HG02870 (cell line): Measurements from ENCODE around the gene RNF150.
"Not testable (repeated sequence)": the region's sequence is repeated elsewhere in the genome, so short reads cannot be mapped to it uniquely, and the experiment has no call there.

Experiments used
- ATAC-seq: cut with Tn5 transposase; IDR thresholded peaks from one replicate; pipeline ENCODE4 v1.9.1; 2021; ENCODE audit warnings: mild to moderate bottlenecking, moderate library complexity; ENCODE audit not compliant: unreplicated experiment

The RNF150 gene

DNA sequence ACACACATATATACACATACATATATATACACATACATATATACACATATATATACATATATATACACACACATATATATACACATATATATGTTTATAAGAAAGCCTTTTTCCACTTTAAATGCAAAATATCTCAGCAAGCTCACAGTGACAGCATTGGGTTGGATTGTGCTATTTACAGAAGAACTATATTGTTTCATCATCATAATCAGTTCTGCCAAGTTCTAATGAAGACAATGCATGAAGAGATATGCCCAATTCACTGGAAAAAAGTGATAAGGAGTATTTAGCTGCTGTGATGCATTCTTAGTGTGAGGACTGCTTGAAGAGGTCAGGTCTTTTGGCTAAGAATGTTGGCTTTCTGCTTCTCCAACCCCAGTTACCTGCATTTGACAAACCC is 54.4 kb downstream of the RNF150 start:
- no peak for ATAC-seq

DNA sequence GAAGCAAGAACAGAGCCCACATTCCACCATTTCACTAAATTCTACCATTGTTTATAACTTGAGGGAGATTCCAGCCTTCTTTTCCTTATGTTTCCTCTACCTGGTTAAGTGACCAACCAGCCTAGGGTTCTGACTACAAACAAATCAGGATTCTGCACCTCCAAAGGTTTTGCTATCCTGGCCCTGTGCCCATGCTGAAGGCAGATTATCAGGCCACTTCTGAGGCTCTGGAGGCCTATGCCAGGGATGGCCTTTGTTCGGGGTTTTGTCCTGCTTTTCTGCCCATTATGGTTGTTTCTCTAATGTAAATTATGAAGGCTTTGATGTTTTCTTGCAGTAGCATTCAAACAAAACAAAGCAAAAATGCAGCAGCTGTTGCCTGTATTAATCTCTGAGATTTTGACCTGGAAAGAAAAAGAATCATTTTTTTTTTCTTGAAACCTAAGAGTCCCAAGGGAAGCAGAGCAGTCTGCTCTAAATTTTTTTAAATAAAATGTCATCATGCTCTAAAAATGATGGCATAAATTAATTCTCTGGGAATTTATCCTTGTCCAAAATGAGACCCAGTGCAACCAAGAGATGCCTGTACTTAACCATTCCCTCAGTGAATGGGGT is 55.6 kb downstream of the RNF150 start:
- no peak for ATAC-seq

DNA sequence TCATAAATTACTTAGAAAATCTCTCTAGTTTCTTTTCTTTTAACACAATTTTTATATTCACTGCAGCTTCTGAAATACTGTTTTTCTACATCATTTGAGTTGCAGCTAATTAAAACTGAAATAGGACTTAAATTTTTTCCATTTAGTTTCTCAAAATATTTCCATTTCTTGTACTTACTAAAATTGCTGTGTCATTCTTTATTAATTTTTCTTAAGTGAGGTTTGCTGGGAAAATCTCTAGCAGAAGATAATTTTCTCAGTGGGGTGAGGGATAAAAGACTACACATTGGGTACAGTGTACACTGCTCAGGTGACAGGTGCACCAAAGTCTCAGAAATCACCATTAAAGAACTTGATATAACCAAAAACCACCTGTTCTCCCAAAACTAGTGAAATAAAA is 57.7 kb downstream of the RNF150 start:
- no peak for ATAC-seq

DNA sequence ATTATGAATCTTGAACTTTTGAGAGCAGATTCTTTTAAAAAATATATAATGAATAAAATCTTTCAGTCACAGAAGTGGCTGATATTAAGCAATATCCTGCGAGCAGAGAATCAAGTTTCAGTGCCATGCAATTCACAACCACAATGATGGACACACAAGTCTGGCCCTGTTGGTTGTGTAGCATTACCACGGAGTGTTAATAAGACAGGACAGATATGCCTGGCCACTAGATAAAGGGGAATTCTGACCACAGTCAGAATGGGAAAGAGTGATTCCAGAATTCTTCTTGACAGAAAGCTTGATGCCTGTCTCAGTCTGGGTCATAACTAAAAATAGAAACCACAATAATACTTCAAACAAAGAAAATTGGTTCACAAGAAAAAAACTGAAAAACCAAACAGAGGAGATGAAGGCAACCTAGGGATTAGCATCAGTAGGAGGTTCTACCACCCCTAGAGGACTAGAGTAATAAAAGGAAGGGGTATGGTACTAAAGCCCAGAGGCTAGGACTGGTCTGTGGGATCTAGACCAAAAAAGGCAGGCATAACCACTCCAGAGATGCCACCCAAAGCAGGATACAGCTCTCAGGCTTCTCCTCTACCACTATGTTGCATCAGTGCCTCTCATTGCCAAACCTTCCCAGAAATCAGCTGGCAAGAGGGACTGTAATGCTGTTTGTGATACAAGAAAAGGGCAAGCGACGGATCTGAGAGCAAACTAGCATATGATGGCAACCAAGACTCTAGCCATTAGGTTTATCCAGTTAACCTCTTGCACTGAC is 59.0 kb downstream of the RNF150 start:
- ATAC-seq: no peak

DNA sequence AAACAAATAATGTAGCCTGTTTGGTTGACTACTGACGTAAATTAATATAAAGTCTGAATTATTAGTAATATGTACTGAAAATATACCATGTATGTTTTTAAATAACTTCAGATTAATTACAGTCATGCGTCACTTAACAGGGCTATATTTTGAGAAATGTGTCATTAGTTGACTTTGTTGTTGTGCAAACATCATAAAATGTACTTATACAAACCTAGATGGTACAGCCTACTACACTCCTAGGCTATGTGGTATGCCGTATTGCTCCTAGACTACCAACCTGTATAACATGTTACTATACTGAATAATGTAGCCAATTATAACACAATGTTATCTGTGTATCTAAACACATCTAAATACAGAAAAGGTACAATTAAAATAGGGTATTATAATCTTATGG is 66.6 kb downstream of the RNF150 start:
- no peak for ATAC-seq

DNA sequence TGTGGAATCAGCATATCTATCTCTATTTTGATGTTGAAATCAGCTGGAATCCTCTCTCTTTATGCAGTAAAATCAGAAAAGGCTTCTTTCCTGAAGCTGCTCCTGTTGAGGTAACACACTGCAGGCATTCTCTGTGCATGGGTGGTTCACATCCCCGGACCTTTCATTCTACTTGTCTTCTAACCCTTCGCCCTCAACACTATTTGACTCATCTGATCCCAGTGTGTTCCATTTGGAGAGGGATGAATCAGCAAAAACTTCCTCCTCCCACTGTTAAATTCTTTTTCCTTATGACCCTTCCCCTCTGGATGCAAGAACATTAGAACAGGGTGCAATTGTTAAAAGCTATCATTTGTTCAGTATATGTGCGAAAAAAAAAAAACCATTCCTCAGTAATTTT is 67.4 kb downstream of the RNF150 start:
- ATAC-seq: no peak

DNA sequence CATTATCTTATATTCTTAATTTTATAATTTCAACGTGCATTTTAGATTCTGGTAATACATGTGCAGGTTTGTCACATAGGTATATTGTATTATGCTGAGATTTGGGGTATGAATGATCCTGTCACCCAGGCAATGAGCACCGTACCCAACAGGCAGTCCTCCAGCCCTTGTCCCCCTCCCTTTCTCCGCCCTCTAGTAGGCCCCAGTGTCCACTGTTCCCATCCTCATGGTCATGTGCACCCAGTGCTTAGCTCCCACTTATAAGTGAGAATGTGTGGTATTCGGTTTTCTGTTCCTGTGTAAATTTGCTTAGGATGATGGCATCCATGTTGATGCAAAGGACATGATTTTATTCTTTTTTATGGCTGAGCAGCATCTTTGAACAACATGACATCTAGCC is 70.6 kb downstream of the RNF150 start:
- ATAC-seq: no peak

DNA sequence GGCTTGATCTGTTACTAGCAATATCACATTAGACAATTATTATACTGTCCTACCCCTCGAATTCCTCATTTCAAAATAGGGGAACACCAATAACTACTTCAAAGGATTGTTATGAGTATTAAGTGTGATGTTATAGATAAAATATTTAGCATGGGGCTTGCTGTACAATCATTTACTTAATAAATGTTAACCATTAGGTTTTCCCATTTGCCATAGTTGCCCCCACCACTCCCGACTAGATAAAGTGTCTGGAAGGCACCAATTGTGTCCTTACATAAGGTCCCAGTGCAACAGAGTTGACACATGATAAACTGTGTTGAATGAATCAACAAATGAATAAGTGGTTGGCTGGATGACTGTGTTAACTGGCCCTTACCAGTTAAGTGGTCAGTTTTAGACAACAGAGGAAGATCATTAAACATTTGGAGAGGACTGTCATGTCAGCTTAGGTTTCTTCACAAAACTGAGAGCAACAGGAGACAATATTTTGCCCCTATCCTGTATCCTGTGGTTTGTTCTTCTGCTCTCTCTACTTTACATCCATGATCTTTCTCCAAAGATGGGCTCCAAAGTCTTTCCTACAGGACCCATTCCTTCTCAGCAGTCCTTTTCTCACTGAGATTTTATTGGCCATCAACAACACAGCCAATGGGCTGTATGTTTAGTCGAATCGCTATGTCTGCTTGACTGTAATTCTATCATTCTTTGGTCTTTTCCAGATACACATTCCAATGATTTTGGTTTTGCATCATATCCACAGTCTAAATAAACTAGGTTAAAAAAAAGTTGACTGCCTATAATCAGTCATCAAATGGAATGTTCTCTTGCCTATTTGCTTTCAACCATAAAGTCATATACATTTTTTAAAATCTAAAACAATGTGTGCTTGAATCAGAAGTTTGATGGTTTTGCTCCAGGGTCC is 74.4 kb downstream of the RNF150 start:
- no peak for ATAC-seq

DNA sequence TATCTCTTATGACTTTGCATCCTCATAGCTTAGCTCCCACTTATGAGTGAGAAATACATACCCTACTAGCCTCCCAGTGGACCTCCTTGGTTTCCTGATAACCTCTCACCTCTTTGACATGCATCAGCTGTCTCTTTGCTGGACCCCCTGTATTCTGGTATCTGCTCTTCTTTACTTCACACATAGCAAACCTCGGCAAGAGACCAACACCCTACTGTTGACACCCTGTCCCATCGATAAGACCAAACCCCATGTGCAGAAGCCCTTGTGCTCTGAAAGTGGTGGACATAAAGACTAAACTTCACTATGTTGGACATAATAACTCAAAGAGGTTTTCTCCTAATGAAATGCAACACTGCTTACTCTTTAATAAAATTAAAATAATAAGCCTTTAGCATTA is 75.7 kb downstream of the RNF150 start:
- ATAC-seq: no peak

DNA sequence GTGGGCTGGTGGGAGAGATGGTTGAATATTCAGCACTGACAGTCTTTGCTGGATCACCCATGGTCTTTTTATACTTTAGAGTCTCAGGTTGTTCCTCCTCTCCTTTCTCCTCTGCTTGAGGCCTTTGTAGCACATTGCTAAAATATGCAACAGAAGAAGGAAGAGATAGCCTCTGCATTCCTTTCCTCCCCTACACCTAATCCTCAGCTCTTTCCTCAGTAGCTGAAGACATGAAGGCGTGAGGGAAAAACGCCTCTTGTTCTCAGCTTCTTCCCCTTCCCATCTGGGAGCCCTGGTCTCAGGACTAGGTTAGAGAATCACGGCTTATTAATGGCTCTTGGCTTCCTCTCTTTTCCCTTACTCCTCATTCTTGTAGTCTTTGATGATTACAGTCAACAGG is 76.8 kb downstream of the RNF150 start:
- ATAC-seq: no peak

DNA sequence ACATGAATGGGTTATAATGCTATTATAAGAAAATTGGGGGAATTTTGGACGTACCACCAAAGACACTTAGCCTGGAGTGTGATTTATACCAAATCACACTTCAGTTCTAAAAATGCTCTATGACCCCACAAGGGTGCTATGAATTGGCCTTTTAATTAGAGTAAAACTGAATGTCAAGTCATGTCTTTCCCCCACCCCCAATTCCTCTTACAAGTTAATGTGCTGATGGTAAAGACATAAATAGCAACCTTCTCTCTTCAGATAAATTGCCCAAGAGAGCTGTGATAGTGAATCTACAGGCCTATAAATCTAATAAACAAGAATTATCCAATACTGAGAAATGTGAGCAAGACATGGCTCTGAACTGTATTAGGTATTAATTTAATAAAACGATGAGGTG is 78.8 kb downstream of the RNF150 start:
- no peak for ATAC-seq

DNA sequence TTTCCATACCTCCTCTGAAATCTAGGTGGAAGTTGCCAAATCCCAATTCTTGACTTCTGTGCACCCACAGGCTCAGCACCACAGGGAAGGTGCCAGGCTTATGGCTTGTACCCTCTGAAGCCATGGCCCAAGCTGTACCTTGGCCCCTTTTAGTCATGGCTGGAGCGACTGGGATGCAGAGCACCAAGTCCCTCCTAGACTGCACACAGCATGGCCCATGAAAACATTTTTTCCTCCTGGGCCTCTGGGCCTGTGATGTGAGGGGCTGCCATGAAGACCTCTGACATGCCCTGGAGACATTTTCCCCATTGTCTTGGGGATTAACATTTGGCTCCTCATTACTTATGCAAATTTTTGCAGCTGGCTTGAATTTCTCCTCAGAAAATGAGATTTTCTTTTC is 82.3 kb downstream of the RNF150 start:
- ATAC-seq: not testable (repeated sequence)

DNA sequence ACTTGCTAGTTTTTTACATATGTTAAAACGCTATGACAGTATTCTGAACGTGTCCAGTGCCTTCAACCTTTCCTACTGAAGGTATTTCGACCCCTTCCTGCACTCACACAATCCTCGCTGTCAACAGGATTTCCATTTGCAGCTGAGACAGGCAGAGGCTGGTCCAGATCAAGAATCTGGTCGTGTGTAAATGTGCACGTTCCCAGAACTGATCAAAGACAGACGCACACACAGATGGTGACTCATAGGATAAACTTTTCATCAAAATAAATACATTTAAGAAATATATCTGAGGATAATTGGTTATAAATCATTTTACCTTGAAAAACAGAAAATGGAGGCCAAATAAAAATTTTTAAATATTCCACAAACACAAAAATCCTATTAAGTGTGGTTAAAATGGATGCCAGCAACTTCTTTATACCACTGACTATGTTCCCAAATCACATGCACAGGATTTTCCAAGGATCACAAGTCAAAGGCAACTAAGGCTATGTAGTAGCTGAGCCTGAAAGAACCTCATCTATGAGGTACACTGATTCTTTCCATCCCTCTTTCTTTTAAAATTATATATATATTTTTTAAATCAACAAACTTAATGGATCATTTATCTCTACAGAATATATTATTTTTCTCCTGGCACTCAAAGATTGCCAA is 85.9 kb downstream of the RNF150 start:
- no peak for ATAC-seq

DNA sequence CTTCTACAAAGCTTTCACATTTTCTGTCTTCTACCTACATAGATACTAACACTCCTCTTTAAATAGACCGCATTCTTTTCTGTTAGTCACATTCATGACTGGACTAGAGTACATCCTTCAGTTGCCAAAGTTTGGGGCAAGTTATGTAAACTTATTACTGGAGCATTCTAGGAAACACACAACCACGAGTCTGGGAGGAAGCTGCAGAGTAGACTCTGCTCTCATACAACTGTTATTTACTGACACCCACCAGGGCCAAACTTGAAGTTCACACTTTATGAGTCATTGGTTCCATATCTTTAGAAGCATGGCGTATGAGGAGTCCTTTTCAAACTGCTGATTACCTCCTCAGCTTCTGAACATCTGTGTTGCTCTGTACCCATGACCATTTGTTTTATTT is 87.0 kb downstream of the RNF150 start:
- ATAC-seq: no peak

DNA sequence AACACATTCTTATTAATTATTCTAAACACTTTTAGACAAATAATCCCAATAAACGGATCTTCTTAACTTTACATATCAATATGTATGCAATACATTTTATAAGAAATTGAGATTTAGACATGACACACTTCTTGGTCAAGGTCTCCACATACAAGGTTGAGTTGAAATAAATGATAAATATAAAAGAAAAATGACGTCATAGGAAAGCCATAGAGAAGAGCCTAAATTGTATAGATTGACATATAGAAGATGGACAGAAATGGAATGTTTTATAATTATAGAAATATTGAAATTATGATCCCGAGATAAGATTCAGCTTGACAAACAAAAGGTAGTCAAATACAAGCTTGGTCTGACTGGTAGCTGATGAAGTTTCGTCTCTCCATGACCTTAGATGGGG is 87.4 kb downstream of the RNF150 start:
- ATAC-seq: no peak

DNA sequence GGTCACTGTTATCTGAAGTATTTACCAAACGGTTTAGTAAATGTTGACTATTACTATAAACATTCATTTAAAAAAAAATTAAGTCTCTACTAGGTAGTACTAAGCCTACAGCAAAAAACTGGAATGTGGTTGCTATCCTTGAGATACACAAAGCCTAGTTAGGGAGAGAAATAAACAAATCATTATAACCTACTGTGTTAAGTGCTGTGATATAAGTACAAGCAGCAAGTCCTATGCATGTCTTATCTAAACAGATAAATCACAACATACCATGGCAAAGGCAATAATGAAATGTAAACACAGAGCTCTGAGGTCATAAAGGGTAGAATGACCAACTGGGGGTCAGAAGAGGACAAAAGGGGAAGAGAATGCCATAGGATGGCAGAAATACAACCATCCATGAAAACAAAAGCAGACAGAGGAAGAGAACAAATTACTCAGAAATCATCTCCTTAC is 92.2 kb downstream of the RNF150 start:
- no peak for ATAC-seq

DNA sequence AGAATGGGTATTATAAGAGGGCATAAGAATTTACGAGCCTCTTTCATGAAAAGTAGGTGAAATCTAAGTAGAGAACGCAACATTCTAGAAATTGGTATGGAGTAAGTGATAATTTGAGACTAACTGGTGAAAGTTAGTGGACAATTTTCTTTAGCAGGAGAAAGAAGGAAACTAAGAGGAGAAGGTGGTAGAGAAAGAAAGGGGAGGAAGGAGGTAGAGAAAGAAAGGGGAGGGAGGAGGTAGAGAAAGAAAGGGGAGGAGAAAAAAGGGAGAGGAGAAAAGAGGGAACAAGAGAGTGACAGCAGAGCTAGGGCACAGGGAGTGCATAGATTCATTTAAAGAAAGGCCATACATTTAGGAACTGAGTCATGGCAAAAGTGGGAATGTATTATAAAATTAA is 94.1 kb downstream of the RNF150 start:
- no peak for ATAC-seq

DNA sequence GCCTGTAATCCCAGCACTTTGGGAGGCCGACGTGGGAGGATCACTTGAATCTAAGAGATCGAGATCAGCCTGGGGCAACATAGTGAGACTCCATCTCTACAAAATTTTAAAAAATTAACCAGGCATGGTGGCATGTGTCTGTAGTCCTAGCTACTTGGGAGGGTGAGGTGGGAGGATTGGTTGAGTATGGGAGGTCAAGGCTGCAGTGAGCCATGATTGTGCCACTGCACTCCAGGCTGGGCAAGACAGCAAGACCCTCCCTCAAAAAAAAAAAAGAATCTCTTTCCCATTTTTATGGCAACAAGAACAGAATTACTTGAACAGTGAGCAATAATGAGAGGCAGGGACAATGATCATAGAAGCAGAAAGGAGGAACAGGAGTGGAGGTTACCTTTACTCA is 94.8 kb downstream of the RNF150 start:
- no peak for ATAC-seq

DNA sequence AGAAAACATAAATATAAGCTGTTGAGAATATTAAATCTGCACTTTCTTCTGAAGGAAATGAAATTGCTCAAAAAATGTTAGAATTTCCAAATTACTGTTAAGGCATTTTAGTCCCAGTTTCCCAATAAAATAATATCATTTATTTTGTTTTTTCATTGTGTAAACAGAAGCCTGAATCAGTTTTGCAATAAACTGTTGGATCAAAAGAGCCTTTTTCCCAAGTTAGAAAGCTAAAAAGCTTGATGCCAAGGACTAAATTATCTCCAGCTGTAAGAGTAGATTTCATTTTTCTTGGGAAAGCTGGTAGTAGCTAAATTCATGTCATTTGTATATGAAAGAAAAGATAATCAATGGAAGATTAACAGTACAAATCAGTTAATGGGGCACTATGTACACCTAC is 95.8 kb downstream of the RNF150 start:
- ATAC-seq: no peak

DNA sequence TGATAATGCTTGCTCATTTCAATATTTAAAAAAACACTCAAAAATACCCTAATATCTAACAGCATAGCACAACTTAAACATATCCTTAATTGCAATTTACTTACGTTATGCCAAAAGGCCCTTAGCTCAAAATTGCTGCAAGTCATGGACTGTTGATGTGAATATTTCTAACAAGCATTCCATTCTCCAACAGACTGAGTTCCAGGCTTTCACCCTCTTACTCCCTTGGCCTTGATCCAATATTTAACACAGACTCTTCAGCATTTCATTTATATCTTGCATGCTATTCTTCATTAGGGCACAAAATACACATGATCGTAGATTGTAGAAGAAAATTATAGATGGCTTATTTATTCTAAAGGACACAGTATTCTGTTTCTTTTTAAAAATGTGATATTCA is 96.5 kb downstream of the RNF150 start:
- ATAC-seq: no peak

DNA sequence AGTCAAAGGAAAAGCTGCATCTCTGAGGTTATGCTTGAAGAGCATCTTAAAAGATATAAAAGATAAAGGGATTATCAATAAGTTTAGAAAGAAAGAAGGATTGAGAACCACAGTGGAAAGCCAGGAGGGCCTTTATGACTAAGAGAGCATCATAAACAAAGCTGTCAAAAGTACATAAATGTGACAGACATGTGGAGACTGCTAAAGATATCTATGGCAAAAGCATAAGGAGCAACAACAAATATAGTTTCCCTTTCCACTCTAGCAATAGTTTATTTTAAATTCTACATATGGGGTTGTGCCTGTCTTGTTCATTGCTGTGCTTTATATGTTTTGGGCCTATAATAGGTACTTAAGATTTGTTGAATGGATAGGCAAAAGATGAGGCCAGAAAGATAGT is 97.3 kb downstream of the RNF150 start:
- ATAC-seq: no peak
